HepG2 (cell line): ENCODE data around the gene SLC38A2.

Source experiments
- ARHGAP35 ChIP-seq: sonication (generic); formaldehyde crosslinking; IDR thresholded peaks from 2 replicates; pipeline ENCODE4 v1.9.0; 2022; ENCODE audit warnings: mild to moderate bottlenecking, inconsistent platforms, moderate library complexity, missing genetic modification reagents, borderline replicate concordance
- BATF2 ChIP-seq: sonication (generic); formaldehyde crosslinking; IDR thresholded peaks from 2 replicates; pipeline ENCODE4 v1.8.0; 2022; ENCODE audit warnings: mild to moderate bottlenecking, missing genetic modification reagents, moderate library complexity
- CTCF ChIP-seq: sonication (generic); formaldehyde crosslinking; IDR thresholded peaks from 2 replicates; pipeline ENCODE4 v1.5.0; 2020; ENCODE audit warnings: mild to moderate bottlenecking, missing genetic modification reagents, moderate library complexity
- FOXK1 ChIP-seq: sonication (generic); formaldehyde crosslinking; IDR thresholded peaks from 2 replicates; pipeline ENCODE4 v1.4.0; 2020; ENCODE audit warnings: low read depth, missing genetic modification reagents, borderline replicate concordance
- FOXK2 ChIP-seq: fragments of 450-650 bp; IDR thresholded peaks from 2 replicates; pipeline ENCODE4 v1.6.1; 2016
- KAT8 ChIP-seq: IDR thresholded peaks from 2 replicates; pipeline ENCODE4 v1.6.1; 2016; ENCODE audit warnings: missing genetic modification reagents, missing compliant biosample characterization
- KLF9 ChIP-seq: IDR thresholded peaks from 2 replicates; pipeline ENCODE4 v1.6.1; 2016; ENCODE audit warnings: low read depth
- MAZ ChIP-seq, 2 experiments: sonication (generic) in 1 of 2; formaldehyde crosslinking in 1 of 2; IDR thresholded peaks; 2 replicates each; pipeline versions ENCODE4 v1.5.0 to v1.6.1; 2012 to 2020; ENCODE audit warnings: low read depth in 2 of 2, mild to moderate bottlenecking in 2 of 2, borderline replicate concordance in 1 of 2, improper control_type of control experiment in 1 of 2, low read length in 1 of 2, missing genetic modification reagents in 1 of 2, moderate library complexity in 1 of 2
- MBNL3 ChIP-seq: fragments of 250-450 bp; sonication (Bioruptor Pico); conservative IDR thresholded peaks from 2 replicates; pipeline ENCODE4 v1.8.0; 2022; ENCODE audit warnings: mild to moderate bottlenecking, inconsistent platforms
- POLR2G ChIP-seq: fragments of 200-400 bp; formaldehyde crosslinking; IDR thresholded peaks from 2 replicates; pipeline ENCODE4 v1.6.1; 2018; ENCODE audit warnings: mild to moderate bottlenecking, low read depth, low read length, moderate library complexity
- TEF ChIP-seq: sonication (generic); formaldehyde crosslinking; IDR thresholded peaks from 2 replicates; pipeline ENCODE4 v1.5.0; 2020; ENCODE audit warnings: missing genetic modification reagents
- ZSCAN20 ChIP-seq: sonication (generic); formaldehyde crosslinking; IDR thresholded peaks from 2 replicates; pipeline ENCODE4 v1.4.0; 2020; ENCODE audit warnings: missing genetic modification reagents, mild to moderate bottlenecking, borderline replicate concordance

GRCh38 chr12:46385438-46385837 lies 12.9 kb upstream of the SLC38A2 start:
- no peak for TF ChIP-seq MAZ (IDR thresholded peaks at IDR 0.05; ENCODE audit: borderline replicate concordance, low read depth, low read length)
- 0 out of 2 replicates have a peak, but pooled peaks have one; percentile 44 for TF ChIP-seq MAZ (CRISPR knock-in tag; IDR thresholded peaks at IDR 0.05; ENCODE audit: low read depth)
- TF ChIP-seq KAT8 (CRISPR knock-in tag) = no peak
- TF ChIP-seq POLR2G = peak; percentile 63; the same call in 1 of the 2 replicates
- TF ChIP-seq ARHGAP35 (CRISPR knock-in tag) = no peak
- no peak for TF ChIP-seq BATF2 (CRISPR knock-in tag)
- TF ChIP-seq TEF (CRISPR knock-in tag) = no peak
- no peak for TF ChIP-seq CTCF (CRISPR knock-in tag)
- TF ChIP-seq KLF9 (CRISPR knock-in tag) = no peak
- TF ChIP-seq FOXK1 (CRISPR knock-in tag) = no peak
- TF ChIP-seq FOXK2 = no peak
- no peak for TF ChIP-seq ZSCAN20 (CRISPR knock-in tag)
- no peak for TF ChIP-seq MBNL3 (CRISPR knock-in tag)
